Renal cortex interstitium (tissue), 11 donors: ENCODE measurements around the gene PTPN6. TPM values are rescaled to one million over a fixed set of nuclear protein-coding genes. Genes with fewer than 3 reads are reported as not detected.

Experiments
- DNase-seq, 11 donors: peaks; one replicate each; pipeline ENCODE4 v3.0.0-alpha.2; 2013; ENCODE audit warnings: low read depth in 9 of 11, low spot score in 4 of 11; ENCODE audit errors: extremely low read depth in 1 of 11
- polyA plus RNA-seq, 3 donors: library from polyadenylated mRNA; unstranded; fragments of 120-200 nt; gene quantifications; one replicate each; pipeline ENCODE4 v1.2.1, GENCODE V29; 2013; ENCODE audit not compliant: insufficient read length in 3 of 3

The PTPN6 gene
- polyA plus RNA-seq, 3 donors, result 18.7 to 27.0 (median 22.3) TPM

GRCh38 chr12:6951551-6952120 is 480 bp downstream of the PTPN6 start:
- DNase-seq, result no peak

GRCh38 chr12:6952121-6952862 is 1.1 kb downstream of the PTPN6 start:
- no peak for DNase-seq

DNA sequence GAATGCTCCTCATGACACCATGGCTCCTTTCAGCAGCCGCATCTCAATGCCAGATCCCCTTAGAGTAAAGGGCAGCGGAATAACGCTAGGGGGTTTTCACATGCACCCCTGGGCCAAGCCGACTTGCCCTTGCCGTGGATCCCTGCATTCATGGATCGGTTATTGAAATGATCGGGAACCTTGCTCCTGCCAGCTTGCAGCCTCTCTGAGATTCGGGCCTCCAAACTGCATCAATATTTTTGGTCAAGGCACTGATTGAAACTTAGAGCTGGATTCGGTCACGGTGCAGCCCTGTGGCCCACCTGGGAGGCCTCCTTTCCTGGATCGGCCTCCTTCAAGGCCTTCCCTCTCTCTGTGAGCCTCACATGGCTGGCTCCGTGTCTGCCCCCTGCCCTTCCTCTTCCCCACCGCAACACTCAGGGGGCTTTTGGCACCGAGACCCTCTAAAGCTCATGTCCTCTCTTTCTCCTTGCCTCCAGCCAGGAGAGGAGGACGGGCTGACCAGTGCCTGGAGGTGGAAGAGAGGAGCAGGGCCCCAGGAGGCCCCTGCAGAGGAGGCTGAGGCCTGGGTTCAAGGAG is 1.8 kb downstream of the PTPN6 start:
- DNase-seq, result no peak

- DNase-seq, result peak in 1 of 11 donors; percentile 59
These were observed 2.5 kb downstream of the PTPN6 start for GRCh38 chr12:6953442-6954315.

DNA sequence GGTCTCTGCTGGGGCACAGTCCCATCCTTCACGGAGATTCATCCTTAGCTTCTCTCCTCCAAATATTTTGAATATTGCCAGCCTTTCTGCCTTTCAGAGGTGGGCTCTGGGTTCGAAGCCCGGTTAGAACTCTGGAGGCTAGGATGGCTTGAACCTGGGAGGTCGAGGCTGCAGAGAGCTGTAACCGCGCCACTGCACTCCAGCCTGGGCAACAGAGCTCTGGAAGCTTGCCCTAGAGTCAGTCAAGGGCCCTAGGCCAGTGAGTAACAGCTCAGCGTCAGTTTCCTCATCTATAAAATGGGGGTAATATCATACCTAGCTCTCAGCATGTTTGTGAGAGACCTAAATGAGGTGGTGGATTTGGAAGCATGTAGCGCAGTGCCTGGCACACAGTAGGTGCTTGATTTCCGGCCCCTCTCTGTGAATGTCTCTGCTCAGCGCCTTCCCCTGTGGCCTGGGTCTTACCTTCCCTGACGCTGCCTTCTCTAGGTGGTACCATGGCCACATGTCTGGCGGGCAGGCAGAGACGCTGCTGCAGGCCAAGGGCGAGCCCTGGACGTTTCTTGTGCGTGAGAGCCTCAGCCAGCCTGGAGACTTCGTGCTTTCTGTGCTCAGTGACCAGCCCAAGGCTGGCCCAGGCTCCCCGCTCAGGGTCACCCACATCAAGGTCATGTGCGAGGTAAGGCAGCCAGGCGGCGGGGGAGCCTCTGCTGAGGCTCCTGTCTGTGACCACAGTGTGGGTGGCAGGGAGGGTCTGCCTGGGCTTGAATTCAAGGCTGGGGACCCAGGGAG is 3.4 kb downstream of the PTPN6 start:
- no peak for DNase-seq

- no peak for DNase-seq
These were observed 4.2 kb downstream of the PTPN6 start for GRCh38 chr12:6955108-6956020.

- DNase-seq, result no peak
These were observed 5.0 kb downstream of the PTPN6 start for GRCh38 chr12:6956021-6956727.

- DNase-seq, result no peak
These were observed 6.1 kb downstream of the PTPN6 start for GRCh38 chr12:6957151-6957701.

DNA sequence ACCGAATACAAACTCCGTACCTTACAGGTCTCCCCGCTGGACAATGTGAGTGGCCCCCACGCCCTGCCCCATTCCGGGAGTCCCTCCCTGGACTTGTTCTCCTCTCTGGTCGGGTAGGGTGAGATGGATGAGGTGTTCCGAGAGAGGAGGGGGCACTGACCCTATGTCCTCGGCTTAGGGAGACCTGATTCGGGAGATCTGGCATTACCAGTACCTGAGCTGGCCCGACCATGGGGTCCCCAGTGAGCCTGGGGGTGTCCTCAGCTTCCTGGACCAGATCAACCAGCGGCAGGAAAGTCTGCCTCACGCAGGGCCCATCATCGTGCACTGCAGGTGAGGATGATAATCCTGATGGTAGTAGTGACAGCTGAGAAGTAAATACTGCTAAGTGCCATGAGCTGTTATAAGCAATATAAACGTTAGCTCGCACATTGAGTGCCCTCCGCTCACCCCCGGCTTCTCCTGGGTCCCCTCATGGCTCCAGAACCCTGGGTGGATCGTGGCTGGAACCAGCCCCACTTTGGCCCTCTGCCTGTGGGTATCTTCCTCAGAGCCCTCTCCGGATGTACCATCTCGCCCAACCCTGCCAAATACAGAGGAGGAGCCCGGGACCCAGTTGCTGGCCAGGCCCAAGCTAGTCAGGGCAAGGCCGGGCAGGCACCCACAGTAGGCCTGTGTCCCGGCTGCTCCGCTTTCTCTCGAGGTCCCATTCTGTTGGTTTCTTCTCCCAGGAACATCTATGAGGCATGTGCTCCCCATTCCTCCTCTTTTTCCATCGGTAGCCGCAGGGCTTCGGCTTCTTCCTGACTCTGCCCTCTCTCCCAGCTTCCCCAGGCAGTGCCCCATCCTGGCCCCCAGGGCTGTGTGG is 6.8 kb downstream of the PTPN6 start:
- no peak for DNase-seq

DNA sequence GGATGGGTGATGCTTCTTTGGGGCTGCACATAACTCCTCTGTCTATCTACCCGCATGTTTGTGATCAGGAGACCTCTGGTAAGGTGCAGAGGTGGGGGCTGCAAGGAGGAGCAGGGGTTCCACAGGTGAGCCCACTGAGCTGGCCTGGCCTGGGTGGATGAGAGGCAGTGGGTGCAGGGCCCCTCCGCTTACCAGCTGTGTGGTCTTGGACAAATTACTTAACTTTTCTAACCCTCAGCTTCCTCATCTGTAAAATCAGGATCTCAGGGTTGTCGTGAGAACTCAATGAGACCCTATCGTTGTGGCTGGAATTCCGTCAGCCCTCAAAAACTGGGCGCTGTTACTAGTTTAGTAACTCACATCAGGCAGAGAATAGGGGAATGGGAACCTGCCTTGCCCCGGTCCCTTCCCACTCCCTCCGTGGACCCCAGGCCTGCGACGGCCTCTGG is 7.5 kb downstream of the PTPN6 start:
- no peak for DNase-seq

- DNase-seq, result no peak
These were observed 8.1 kb downstream of the PTPN6 start for GRCh38 chr12:6959058-6959804.

DNA sequence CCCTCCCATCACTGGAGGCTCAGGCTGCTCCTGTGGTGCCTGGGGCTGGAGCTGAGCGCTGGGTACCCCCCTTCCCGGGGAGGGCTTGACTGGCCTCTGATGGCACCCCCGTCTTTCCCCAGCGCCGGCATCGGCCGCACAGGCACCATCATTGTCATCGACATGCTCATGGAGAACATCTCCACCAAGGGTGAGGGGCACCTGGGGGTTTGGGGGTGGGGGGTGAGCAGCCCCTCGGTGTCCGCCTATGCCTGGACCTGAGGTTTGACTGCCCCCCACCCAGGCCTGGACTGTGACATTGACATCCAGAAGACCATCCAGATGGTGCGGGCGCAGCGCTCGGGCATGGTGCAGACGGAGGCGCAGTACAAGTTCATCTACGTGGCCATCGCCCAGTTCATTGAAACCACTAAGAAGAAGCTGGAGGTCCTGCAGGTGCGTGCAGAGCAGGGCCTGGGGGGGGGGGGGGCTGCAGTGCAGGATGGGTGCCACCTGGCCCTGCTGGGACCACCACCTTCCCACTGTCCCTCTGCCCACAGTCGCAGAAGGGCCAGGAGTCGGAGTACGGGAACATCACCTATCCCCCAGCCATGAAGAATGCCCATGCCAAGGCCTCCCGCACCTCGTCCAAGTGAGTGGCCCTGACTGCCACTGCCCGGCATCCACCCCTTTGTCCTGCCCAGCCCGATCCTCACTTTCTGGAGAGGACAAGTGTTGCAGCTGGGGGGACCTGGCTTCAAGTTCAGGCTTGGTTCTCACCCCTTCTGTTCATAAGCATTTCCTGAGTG is 8.8 kb downstream of the PTPN6 start:
- no peak for DNase-seq

- DNase-seq, result no peak
These were observed 9.6 kb downstream of the PTPN6 start for GRCh38 chr12:6960593-6961277.

GRCh38 chr12:6961278-6961694 is 10.1 kb downstream of the PTPN6 start:
- no peak for DNase-seq
